ENCODE results near the gene UBE2N. TPM values are rescaled to one million over a fixed set of nuclear protein-coding genes. Genes with fewer than 3 reads are reported as not detected.
"Not testable (repeated sequence)": the region's sequence is repeated elsewhere in the genome, so short reads cannot be mapped to it uniquely, and the experiment has no call there.

The UBE2N gene
- total RNA-seq, 2 experiments from 2014 or later, result 228 to 235 TPM

DNA sequence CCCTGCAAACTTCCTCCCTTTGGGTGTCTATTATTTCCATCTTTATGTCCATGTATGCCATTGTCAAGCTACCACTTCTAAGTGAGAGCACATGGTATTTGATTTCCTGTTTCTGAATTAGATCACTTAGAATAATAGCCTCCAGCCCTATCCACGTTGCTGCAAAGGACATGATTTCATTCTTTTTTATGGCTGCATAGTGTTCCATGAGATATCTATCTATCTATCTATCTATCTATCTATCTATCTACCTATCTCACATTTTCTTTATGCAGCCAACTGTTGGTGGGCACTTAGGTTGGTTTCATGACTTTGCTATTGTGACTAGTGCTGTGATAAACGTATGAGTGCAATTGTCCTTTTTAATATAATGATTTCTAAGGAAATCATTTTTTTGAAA, 14.3 kb upstream of the UBE2N start:
- H3K27me3 Mint-ChIP-seq, result peaks cover 6% of the 10 kb centered on the region
- H3K4me1 Mint-ChIP-seq, result no peaks in the 10 kb centered on the region
- H3K36me3 Mint-ChIP-seq, result no peaks in the 10 kb centered on the region
- no peak for DNase-seq
- no peaks in the 10 kb centered on the region for H3K9me3 Mint-ChIP-seq
- no peak overlapping the region for H3K4me3 Mint-ChIP-seq
- H3K27ac Mint-ChIP-seq, result no peak overlapping the region

DNA sequence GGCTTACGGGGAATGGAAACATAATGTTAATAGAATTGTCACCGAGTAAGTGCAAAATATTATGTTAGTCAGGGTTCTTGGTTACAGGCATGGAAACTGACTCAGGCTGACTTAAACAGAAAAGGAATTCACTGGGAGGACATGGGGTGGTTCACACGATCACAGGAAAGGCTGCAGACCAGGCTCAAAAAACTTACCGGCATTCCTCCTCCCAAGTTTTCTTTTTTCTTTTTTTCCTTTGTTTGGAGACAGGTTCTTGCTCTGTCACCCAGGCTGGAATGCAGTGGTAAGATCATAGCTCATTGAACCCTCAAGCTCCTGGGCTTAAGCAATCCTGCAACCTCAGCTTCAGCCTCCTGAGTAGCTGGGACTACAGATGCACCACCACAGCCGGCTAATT, 11.9 kb upstream of the UBE2N start:
- no peak overlapping the region for H3K27ac Mint-ChIP-seq
- DNase-seq, result no peak
- no peak overlapping the region for H3K4me3 Mint-ChIP-seq
- H3K36me3 Mint-ChIP-seq, result no peaks in the 10 kb centered on the region
- peaks cover 10% of the 10 kb centered on the region for H3K4me1 Mint-ChIP-seq
- H3K9me3 Mint-ChIP-seq, result no peaks in the 10 kb centered on the region
- H3K27me3 Mint-ChIP-seq, result peaks cover 6% of the 10 kb centered on the region

- no peak overlapping the region for H3K27ac Mint-ChIP-seq
- H3K4me3 Mint-ChIP-seq, result peak overlapping the region; percentile 22
- DNase-seq, result no peak
- no peaks in the 10 kb centered on the region for H3K9me3 Mint-ChIP-seq
- peaks cover 6% of the 10 kb centered on the region for H3K27me3 Mint-ChIP-seq
- no peaks in the 10 kb centered on the region for H3K36me3 Mint-ChIP-seq
- peaks cover 17% of the 10 kb centered on the region for H3K4me1 Mint-ChIP-seq
These were observed 9.8 kb upstream of the UBE2N start for GRCh38 chr12:93451423-93452158.

GRCh38 chr12:93449277-93449676, 7.5 kb upstream of the UBE2N start:
- no peak for DNase-seq
- Mint-ChIP-seq H3K36me3 (no peaks in the 10 kb centered on the region), H3K9me3 (no peaks in the 10 kb centered on the region), H3K4me1 (peaks cover 17% of the 10 kb centered on the region), H3K27me3 (no peaks in the 10 kb centered on the region), H3K4me3 (no peak overlapping the region), H3K27ac (no peak overlapping the region)

GRCh38 chr12:93448796-93449195, 7.0 kb upstream of the UBE2N start:
- DNase-seq, result no peak
- Mint-ChIP-seq H3K27ac (no peak overlapping the region), H3K4me3 (no peak overlapping the region), H3K9me3 (no peaks in the 10 kb centered on the region), H3K36me3 (no peaks in the 10 kb centered on the region), H3K4me1 (peaks cover 17% of the 10 kb centered on the region), H3K27me3 (no peaks in the 10 kb centered on the region)

GRCh38 chr12:93447555-93448290, 6.0 kb upstream of the UBE2N start:
- Mint-ChIP-seq H3K36me3 (no peaks in the 10 kb centered on the region), H3K27ac (no peak overlapping the region), H3K9me3 (no peaks in the 10 kb centered on the region), H3K4me3 (no peak overlapping the region), H3K4me1 (peaks cover 26% of the 10 kb centered on the region), H3K27me3 (no peaks in the 10 kb centered on the region)
- no peak for DNase-seq

GRCh38 chr12:93443576-93443975, 1.8 kb upstream of the UBE2N start:
- peaks cover 37% of the 10 kb centered on the region for H3K4me1 Mint-ChIP-seq
- no peak overlapping the region for H3K27ac Mint-ChIP-seq
- no peak overlapping the region for H3K4me3 Mint-ChIP-seq
- no peaks in the 10 kb centered on the region for H3K27me3 Mint-ChIP-seq
- peaks cover 12% of the 10 kb centered on the region for H3K36me3 Mint-ChIP-seq
- H3K9me3 Mint-ChIP-seq, result no peaks in the 10 kb centered on the region
- no peak for DNase-seq

GRCh38 chr12:93442411-93443340, 929 bp upstream of the UBE2N start:
- peaks cover 41% of the 10 kb centered on the region for H3K4me1 Mint-ChIP-seq
- peaks cover 12% of the 10 kb centered on the region for H3K36me3 Mint-ChIP-seq
- DNase-seq, result no peak
- no peaks in the 10 kb centered on the region for H3K27me3 Mint-ChIP-seq
- H3K4me3 Mint-ChIP-seq, result peak overlapping the region; percentile 97
- no peaks in the 10 kb centered on the region for H3K9me3 Mint-ChIP-seq
- peak overlapping the region; percentile 98 for H3K27ac Mint-ChIP-seq

DNA sequence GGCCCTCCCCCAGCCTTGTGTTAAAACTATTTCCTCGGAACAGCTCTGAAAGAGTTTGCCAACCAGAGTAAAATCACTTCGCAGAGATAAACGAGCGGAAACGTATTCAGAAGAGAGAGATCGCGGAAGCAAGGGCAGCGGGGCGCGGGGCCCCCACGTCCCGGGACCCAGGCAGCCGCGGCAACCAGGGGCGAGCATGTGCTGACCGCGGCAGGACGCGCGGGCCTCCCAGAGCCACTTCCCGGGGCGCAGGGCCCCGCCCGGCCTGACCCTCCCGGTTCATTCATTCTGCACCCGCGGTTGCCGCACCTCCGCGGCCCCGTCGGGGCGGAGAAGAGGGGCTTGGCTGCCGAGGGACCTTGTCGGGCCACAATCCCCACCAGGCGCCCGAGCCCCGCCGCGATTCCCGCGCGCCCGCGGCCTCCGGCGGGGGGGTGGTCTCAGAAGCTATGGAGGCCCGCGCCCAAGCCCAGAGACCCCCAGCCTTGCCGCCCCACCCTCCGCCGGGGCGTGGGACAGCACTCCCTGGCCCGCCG, 598 bp downstream of the UBE2N start:
- Mint-ChIP-seq H3K36me3 (peaks cover 19% of the 10 kb centered on the region), H3K4me3 (peak overlapping the region; percentile 92), H3K4me1 (peaks cover 54% of the 10 kb centered on the region), H3K27ac (peak overlapping the region; percentile 94), H3K9me3 (no peaks in the 10 kb centered on the region), H3K27me3 (no peaks in the 10 kb centered on the region)
- DNase-seq, result peak; percentile 41

DNA sequence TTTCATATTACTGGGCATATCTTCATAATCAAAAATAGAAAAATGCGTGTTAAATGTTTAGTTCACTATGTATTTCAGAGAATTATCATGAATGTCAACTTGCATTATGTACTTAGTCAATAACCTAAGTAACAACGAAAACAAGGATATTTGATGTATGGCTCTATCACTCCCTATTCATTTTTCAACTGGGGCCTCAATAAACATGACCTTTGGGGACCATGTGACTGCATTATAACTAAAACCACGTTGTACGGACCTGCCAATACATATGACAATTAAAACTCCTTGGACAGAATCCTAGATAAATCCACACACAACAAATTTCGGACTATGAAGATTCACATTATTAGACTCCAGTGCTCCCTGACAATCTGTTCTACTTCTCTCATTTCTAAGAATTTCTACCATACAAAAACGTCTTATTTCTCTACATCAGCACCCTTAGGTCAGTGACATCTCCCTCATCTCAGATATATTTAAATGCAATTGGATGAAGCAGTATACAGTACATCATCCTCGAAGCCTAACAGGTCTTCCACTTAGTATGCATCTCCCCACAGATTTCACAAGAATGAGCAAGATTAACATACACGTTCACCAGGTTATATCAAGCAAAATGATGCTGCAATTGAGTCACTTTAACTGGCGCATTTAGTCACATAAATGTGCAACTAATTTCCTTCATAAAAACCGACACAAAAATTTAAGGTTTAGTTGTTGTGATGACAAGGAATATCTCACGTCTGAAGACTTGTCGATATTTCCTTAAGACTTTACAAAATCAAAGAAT, 1.5 kb downstream of the UBE2N start:
- H3K4me1 Mint-ChIP-seq, result peaks cover 59% of the 10 kb centered on the region
- peak overlapping the region; percentile 94 for H3K27ac Mint-ChIP-seq
- H3K36me3 Mint-ChIP-seq, result peaks cover 21% of the 10 kb centered on the region
- H3K27me3 Mint-ChIP-seq, result no peaks in the 10 kb centered on the region
- H3K4me3 Mint-ChIP-seq, result peak overlapping the region; percentile 92
- DNase-seq, result no peak
- no peaks in the 10 kb centered on the region for H3K9me3 Mint-ChIP-seq

DNA sequence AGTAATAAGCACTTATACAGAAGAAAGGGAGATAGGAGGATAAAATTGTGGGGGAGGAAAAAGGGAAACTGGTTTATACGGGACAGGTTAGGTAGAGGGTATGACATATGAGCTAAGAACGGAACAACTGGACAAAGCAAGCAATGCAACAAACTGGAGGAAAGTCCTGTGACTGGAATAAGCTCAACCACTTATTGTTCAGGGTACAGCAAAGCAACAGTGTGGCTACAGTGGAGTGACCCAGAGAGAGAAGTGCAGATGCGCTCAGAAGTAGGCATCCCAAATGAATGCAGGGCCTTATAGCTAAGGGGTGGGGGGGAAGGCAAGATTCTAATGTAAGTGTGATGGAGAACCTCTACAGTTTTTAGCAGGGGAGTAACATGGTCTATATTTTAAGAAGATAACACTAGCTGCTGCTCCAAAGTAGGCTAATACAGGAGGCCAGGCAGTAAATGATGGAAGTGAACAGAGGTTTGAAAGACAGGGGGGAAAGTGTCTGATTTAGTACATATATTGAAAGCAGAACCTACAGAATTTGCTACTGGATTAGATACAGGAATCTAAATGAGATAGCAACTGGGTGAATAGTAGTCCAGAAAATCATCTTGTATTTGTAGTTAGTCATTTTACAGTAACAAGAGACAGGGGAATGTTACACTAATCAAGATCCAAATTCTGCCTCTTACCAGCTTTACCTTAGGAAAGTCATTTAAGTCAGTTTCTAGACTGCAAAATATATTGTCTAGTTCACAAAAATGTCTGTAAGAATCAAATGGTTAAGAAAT, 3.3 kb downstream of the UBE2N start:
- H3K4me3 Mint-ChIP-seq, result peak overlapping the region; percentile 6
- peaks cover 66% of the 10 kb centered on the region for H3K4me1 Mint-ChIP-seq
- H3K9me3 Mint-ChIP-seq, result no peaks in the 10 kb centered on the region
- DNase-seq, result no peak
- peaks cover 21% of the 10 kb centered on the region for H3K36me3 Mint-ChIP-seq
- no peak overlapping the region for H3K27ac Mint-ChIP-seq
- no peaks in the 10 kb centered on the region for H3K27me3 Mint-ChIP-seq

GRCh38 chr12:93434256-93434865, 7.4 kb downstream of the UBE2N start:
- H3K4me1 Mint-ChIP-seq, result peaks cover 69% of the 10 kb centered on the region
- H3K27me3 Mint-ChIP-seq, result no peaks in the 10 kb centered on the region
- H3K9me3 Mint-ChIP-seq, result no peaks in the 10 kb centered on the region
- H3K27ac Mint-ChIP-seq, result no peak overlapping the region
- peaks cover 24% of the 10 kb centered on the region for H3K36me3 Mint-ChIP-seq
- no peak for DNase-seq
- no peak overlapping the region for H3K4me3 Mint-ChIP-seq

- not testable (repeated sequence) for DNase-seq, H3K9me3 Mint-ChIP-seq, H3K4me3 Mint-ChIP-seq, H3K27me3 Mint-ChIP-seq, H3K27ac Mint-ChIP-seq
- peaks cover 63% of the 10 kb centered on the region for H3K4me1 Mint-ChIP-seq
- H3K36me3 Mint-ChIP-seq, result peaks cover 26% of the 10 kb centered on the region
These were observed 9.7 kb downstream of the UBE2N start for GRCh38 chr12:93432031-93432430.

Measured in activated naive CD8-positive, alpha-beta T cell treated with anti-CD3 and anti-CD28 coated beads for 36 hours (primary cell).